ENCODE results near the gene KCP. TPM values are rescaled to one million over a fixed set of nuclear protein-coding genes. Genes with fewer than 3 reads are reported as not detected.
A peak's percentile ranks its signal among the peaks of the same experiment; 100 is the strongest.

Gene KCP
- total RNA-seq, 1 experiment from 2014 or later, result 1.6 TPM

DNA sequence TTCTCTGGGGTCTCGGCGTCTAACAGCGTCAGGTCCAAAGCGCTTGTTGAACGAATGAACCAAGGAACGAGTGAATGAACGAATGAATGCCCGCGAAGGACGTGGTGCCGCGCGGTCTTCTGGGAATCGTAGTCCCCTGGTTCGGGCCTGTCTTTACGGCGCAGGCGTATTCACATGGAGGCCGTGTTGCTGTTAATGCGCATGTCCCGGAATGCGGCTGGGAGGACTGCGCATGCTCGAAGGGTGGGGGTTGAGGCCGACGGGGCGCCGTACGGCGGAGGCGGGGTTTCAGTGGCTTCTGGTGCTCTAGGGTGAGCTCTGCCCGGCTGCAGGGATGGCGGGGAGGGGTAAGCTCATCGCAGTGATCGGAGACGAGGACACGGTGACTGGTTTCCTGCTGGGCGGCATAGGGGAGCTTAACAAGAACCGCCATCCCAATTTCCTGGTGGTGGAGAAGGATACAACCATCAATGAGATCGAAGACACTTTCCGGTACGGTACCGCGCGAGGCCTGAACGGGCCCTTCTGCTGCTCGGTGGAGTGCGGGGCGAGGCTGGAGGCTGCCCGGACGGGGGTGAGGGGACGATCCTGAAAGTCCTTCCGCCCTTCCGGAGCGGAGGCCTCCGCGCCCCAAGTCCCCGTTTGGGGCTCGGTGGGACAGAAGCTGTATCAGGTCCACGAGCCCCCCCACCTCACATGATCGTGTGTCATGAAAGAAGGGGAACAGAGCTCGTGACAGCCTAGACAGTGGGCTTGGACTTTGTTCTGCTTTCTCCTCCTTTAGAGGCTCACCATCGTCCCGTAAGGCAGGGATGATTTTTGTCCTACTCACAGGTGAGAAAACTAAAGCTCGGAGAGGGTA lies 47.7 kb downstream of the KCP start, which contains the start of gene ATP6V1F:
TSS of gene ATP6V1F (plus strand) at position 286 of the 862 bp plus-strand sequence. CDS start at position 335, 49 bp downstream.
- ATAC-seq, result peak; percentile 88
- intact Hi-C loops (cut with micrococcal nuclease), result loop anchor here (2.0 kb wide), 1 partner anchor 18 kb away; no protein-coding TSS in a partner anchor
- ChIA-PET RAD21 (ENCODE audit: low non-redundant PET in 1 of 2, low total read pairs in 2 of 2, uncharacterized antibody in 2 of 2, unreplicated experiment in 2 of 2) (no interaction called here), CTCF (interaction anchor here (0.9 to 2.3 kb wide), 8 partner anchors 9 to 301 kb away, joined by 3 to 16 read pairs (median 9); no protein-coding TSS in a partner anchor), POLR2A (interaction anchor here (0.8 to 1.5 kb wide), 2 partner anchors 9 to 11 kb away, joined by 3 to 4 read pairs; no protein-coding TSS in a partner anchor)
- Histone ChIP-seq H4K20me1 (ENCODE audit: insufficient read depth) (no peaks in the 10 kb centered on the region), H3K9ac (ENCODE audit: low read length) (peak within 1 kb of the TSS; percentile 74), H3K4me3 (replicated peaks in 1 of 2; ENCODE audit: low read depth in 1 of 2, low read length in 2 of 2) (peak within 1 kb of the TSS; percentile 79 to 96), H3K27me3 (ENCODE audit: insufficient read depth, low read length) (no peaks in the 10 kb centered on the region), H3K36me3 (ENCODE audit: control insufficient read depth in 1 of 2, insufficient read depth in 2 of 2, low read length in 2 of 2) (peaks cover 3 to 7% of the 10 kb centered on the region in 2 experiments; a peak in 2 of 4 replicates), H3K9me3 (ENCODE audit: control insufficient read depth in 1 of 2, insufficient read depth in 1 of 2, low read depth in 1 of 2, low read length in 2 of 2) (no peaks in the 10 kb centered on the region), H3K9me2 (ENCODE audit: insufficient read depth) (no peaks in the 10 kb centered on the region), H2AFZ (ENCODE audit: low read depth, low read length, poor library complexity, severe bottlenecking) (peak within 1 kb of the TSS; percentile 98), H3K4me1 (ENCODE audit: control insufficient read depth in 1 of 2, insufficient read depth in 2 of 2, low read length in 2 of 2) (peaks cover 10 to 20% of the 10 kb centered on the region in 2 experiments; a peak in 3 of 4 replicates), H3K27ac (ENCODE audit: low read depth, low read length) (peak within 1 kb of the TSS; percentile 53), H3K4me2 (ENCODE audit: low read length) (peak within 1 kb of the TSS; percentile 90), H3K79me2 (ENCODE audit: insufficient read depth, low read length) (peaks cover 23% of the 10 kb centered on the region)
- TSS peak; percentile 49 for BruUV-seq (replicated peaks)
- TF ChIP-seq YY1 (IDR thresholded peaks at IDR 0.05; ENCODE audit: extremely low read depth, insufficient replicate concordance, low read depth, low read length), result peak; percentile 52
- TF ChIP-seq CEBPB (IDR thresholded peaks at IDR 0.05; ENCODE audit: low read depth), result no peak
- TF ChIP-seq POLR2AphosphoS5 (IDR thresholded peaks at IDR 0.05; ENCODE audit: low read depth, low read length), result peak; percentile 93
- TF ChIP-seq POLR2A (IDR thresholded peaks at IDR 0.05; ENCODE audit: borderline replicate concordance, extremely low read depth, insufficient read depth, insufficient read length), result peak; percentile 71
- peak; percentile 86 for TF ChIP-seq ZFX (IDR thresholded peaks at IDR 0.05)
- no peak for TF ChIP-seq EZH2phosphoT487 (IDR thresholded peaks at IDR 0.05; ENCODE audit: borderline replicate concordance)
- TF ChIP-seq, protein P1, sequence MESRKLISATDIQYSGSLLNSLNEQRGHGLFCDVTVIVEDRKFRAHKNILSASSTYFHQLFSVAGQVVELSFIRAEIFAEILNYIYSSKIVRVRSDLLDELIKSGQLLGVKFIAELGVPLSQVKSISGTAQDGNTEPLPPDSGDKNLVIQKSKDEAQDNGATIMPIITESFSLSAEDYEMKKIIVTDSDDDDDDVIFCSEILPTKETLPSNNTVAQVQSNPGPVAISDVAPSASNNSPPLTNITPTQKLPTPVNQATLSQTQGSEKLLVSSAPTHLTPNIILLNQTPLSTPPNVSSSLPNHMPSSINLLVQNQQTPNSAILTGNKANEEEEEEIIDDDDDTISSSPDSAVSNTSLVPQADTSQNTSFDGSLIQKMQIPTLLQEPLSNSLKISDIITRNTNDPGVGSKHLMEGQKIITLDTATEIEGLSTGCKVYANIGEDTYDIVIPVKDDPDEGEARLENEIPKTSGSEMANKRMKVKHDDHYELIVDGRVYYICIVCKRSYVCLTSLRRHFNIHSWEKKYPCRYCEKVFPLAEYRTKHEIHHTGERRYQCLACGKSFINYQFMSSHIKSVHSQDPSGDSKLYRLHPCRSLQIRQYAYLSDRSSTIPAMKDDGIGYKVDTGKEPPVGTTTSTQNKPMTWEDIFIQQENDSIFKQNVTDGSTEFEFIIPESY (IDR thresholded peaks at IDR 0.05; ENCODE audit: extremely low read depth, insufficient replicate concordance, low read length), result peak; percentile 39
- no peak for TF ChIP-seq CBX3 (IDR thresholded peaks at IDR 0.05; ENCODE audit: low read depth)
- DNase-seq (ENCODE audit: low read depth, low spot score), result peak; percentile 95

Data from HCT116 (cell line).